ENCODE data around the gene KIF12.

DNA sequence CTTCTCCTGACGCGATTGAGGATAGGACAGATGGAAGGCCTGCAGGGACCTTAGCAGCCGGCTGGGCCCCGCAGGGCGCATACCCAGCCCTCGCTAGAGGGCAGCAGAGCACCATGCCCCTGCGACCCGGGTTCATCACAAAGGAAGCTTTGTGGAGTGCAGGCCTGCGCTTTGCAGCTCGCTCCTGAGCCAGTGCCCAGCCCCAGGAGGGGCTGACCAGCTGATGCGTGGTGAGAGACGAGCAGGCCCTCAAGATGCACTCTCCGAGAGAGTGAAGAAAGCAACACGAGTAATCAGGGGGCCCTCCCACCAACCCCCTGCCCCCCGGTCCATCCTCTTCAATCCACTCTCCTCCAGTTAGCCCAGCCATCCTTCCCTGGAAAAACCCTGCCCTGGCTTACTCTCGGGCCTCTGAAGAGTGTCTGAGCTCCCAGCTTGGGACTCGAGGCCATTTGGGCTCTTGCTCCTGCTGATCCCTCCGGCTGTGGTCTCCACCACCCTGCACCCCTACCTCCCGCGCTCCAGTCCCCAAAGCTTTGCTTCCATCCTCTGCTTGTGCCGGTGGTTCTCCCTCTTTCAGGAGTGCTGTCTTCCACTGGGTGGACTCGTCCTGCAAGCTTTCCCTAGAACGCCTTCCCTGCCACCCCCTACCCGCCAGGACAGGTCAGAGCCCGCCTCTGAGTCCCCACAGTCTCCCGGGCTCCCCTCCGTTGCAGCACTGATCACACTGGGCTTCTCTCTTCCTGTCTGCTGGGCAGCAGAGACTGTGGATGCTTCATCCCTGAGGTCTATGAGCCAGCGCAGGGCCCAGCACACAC lies 9.1 kb upstream of the KIF12 start:
- TF ChIP-seq POLR2A (IDR thresholded peaks at IDR 0.05; ENCODE audit: low read length) (no peak), GATA1 (IDR thresholded peaks at IDR 0.05; ENCODE audit: low read depth, low read length) (no peak)

All from erythroblast (primary cell).